GM23338 (cell line): Measurements from ENCODE around the gene ETFB. TPM values are rescaled to one million over a fixed set of nuclear protein-coding genes. Genes with fewer than 3 reads are reported as not detected.

Experiments used
- ATAC-seq: fragments of 200-7000 bp; cut with Tn5 transposase; 3 replicates; pipeline ENCODE4 v1.9.1; 2020
- DNase-seq: peaks from one replicate; pipeline ENCODE4 v3.0.0-alpha.2; 2015; ENCODE audit warnings: low spot score
- H2AFZ ChIP-seq: fragments of 200-600 bp; sonication (generic); 2 replicates; pipeline ENCODE4 v1.8.0; 2016; ENCODE audit warnings: antibody characterized with exemption, mild to moderate bottlenecking, moderate library complexity
- H3F3A ChIP-seq: fragments of 200-600 bp; sonication (generic); replicated peaks from 2 replicates; pipeline ENCODE4 v1.8.0; 2017; ENCODE audit warnings: antibody characterized with exemption, mixed run types, low read depth
- H3K27ac ChIP-seq: fragments of 200-600 bp; sonication (generic); 2 replicates; pipeline ENCODE4 v1.6.1; 2016; ENCODE audit warnings: low read depth
- H3K27me3 ChIP-seq: fragments of 200-600 bp; sonication (generic); 2 replicates; pipeline ENCODE4 v1.8.0; 2016; ENCODE audit warnings: mild to moderate bottlenecking, mixed run types, moderate library complexity; ENCODE audit not compliant: insufficient read depth
- H3K36me3 ChIP-seq: fragments of 200-600 bp; sonication (generic); 2 replicates; pipeline ENCODE4 v1.8.0; 2016; ENCODE audit warnings: mild to moderate bottlenecking; ENCODE audit not compliant: insufficient read depth
- H3K4me1 ChIP-seq: fragments of 200-600 bp; sonication (generic); 2 replicates; pipeline ENCODE4 v1.8.0; 2016; ENCODE audit warnings: mild to moderate bottlenecking, moderate library complexity; ENCODE audit not compliant: insufficient read depth
- H3K4me2 ChIP-seq: fragments of 200-600 bp; sonication (generic); 2 replicates; pipeline ENCODE4 v1.7.1; 2017; ENCODE audit warnings: mixed run types
- H3K4me3 ChIP-seq: fragments of 200-600 bp; sonication (generic); 2 replicates; pipeline ENCODE4 v1.6.1; 2016; ENCODE audit warnings: mixed run types
- H3K79me2 ChIP-seq: fragments of 200-600 bp; sonication (generic); replicated peaks from 2 replicates; pipeline ENCODE4 v1.8.0; 2017; ENCODE audit warnings: mild to moderate bottlenecking; ENCODE audit not compliant: insufficient read depth
- H3K9me2 ChIP-seq: fragments of 200-600 bp; sonication (generic); 2 replicates; pipeline ENCODE4 v1.8.0; 2017; ENCODE audit not compliant: insufficient read depth
- H4K20me1 ChIP-seq: fragments of 200-600 bp; sonication (generic); replicated peaks from 2 replicates; pipeline ENCODE4 v1.8.0; 2017; ENCODE audit warnings: mild to moderate bottlenecking; ENCODE audit not compliant: insufficient read depth
- H3K27ac Mint-ChIP-seq: 2 replicates; pipeline ENCODE4 v1.8.0; 2020; ENCODE audit warnings: inconsistent platforms, mild to moderate bottlenecking, moderate library complexity, mixed read lengths
- H3K27me3 Mint-ChIP-seq: 3 replicates; pipeline ENCODE4 v1.8.0; 2022; ENCODE audit warnings: low read depth, mild to moderate bottlenecking, moderate library complexity, mixed read lengths, inconsistent platforms; ENCODE audit not compliant: insufficient read depth, poor library complexity
- H3K36me3 Mint-ChIP-seq: 3 replicates; pipeline ENCODE4 v1.8.0; 2021; ENCODE audit warnings: low read depth, mild to moderate bottlenecking, inconsistent platforms, moderate library complexity, mixed read lengths
- H3K4me1 Mint-ChIP-seq: 3 replicates; pipeline ENCODE4 v1.8.0; 2020; ENCODE audit warnings: mild to moderate bottlenecking, inconsistent platforms, mixed read lengths
- H3K4me3 Mint-ChIP-seq: 3 replicates; pipeline ENCODE4 v1.8.0; 2021; ENCODE audit warnings: moderate library complexity, mild to moderate bottlenecking, inconsistent platforms, mixed read lengths
- H3K9me3 Mint-ChIP-seq: 3 replicates; pipeline ENCODE4 v1.8.0; 2020; ENCODE audit warnings: moderate library complexity, mild to moderate bottlenecking, inconsistent platforms, mixed read lengths
- CREB1 ChIP-seq: fragments of 250-450 bp; sonication (Bioruptor Pico); IDR thresholded peaks from 2 replicates; pipeline ENCODE4 v1.5.0; 2020; ENCODE audit warnings: low read depth, mild to moderate bottlenecking, moderate library complexity
- CTCF ChIP-seq, 2 experiments: fragments of 200-600 bp in 1 of 2; sonication (generic) in 1 of 2; conservative IDR thresholded peaks; 2 replicates each; pipeline versions ENCODE4 v1.5.1 to v1.6.1; 2016 to 2017; ENCODE audit warnings: antibody characterized with exemption in 2 of 2, low read depth in 2 of 2, mild to moderate bottlenecking in 2 of 2, moderate library complexity in 1 of 2
- ETS1 ChIP-seq: IDR thresholded peaks from 2 replicates; pipeline ENCODE4 v1.6.1; 2016; ENCODE audit warnings: antibody characterized with exemption
- EZH2 ChIP-seq: fragments of 200-600 bp; sonication (generic); IDR thresholded peaks from one replicate; pipeline ENCODE4 v1.8.0; 2017; ENCODE audit warnings: antibody characterized with exemption, mild to moderate bottlenecking, low read depth; ENCODE audit not compliant: unreplicated experiment
- EZH2phosphoT487 ChIP-seq: fragments of 200-600 bp; sonication (generic); IDR thresholded peaks from one replicate; pipeline ENCODE4 v1.8.1; 2018; ENCODE audit warnings: antibody characterized with exemption; ENCODE audit not compliant: unreplicated experiment
- JUNB ChIP-seq: IDR thresholded peaks from one replicate; pipeline ENCODE4 v1.6.1; 2016; ENCODE audit warnings: antibody characterized with exemption; ENCODE audit not compliant: unreplicated experiment
- NANOG ChIP-seq: IDR thresholded peaks from 2 replicates; pipeline ENCODE4 v1.6.1; 2016; ENCODE audit warnings: antibody characterized with exemption, borderline replicate concordance
- POLR2AphosphoS5 ChIP-seq: IDR thresholded peaks from 2 replicates; pipeline ENCODE4 v1.6.1; 2016; ENCODE audit warnings: antibody characterized with exemption, low read depth
- STAT1 ChIP-seq: IDR thresholded peaks from one replicate; pipeline ENCODE4 v1.6.1; 2016; ENCODE audit warnings: antibody characterized with exemption; ENCODE audit not compliant: unreplicated experiment
- ZNF114 ChIP-seq: fragments of 250-450 bp; sonication (Bioruptor Pico); IDR thresholded peaks from 2 replicates; pipeline ENCODE4 v1.5.0; 2020; ENCODE audit warnings: mild to moderate bottlenecking, moderate library complexity
- ZNF331 ChIP-seq: fragments of 250-450 bp; sonication (Bioruptor Pico); IDR thresholded peaks from 2 replicates; pipeline ENCODE4 v1.5.0; 2020; ENCODE audit warnings: low read depth, mild to moderate bottlenecking, moderate library complexity
- ZNF462 ChIP-seq: fragments of 250-450 bp; sonication (Bioruptor Pico); IDR thresholded peaks from 2 replicates; pipeline ENCODE4 v1.5.0; 2020; ENCODE audit warnings: mild to moderate bottlenecking, moderate library complexity
- polyA plus RNA-seq: library from polyadenylated mRNA; unstranded; fragments of >200 nt; fragmentation: Nextera tagmentation; extraction: Ambion mirVana; gene quantifications from 2 replicates; pipeline ENCODE4 v1.2.1, GENCODE V29; 2016
- total RNA-seq: library from RNA; depleted of rRNA; stranded (reverse); fragments of >200 nt; shearing (Covaris generic); gene quantifications from 2 replicates; pipeline ENCODE4 v1.2.3, GENCODE V29; 2014

ETFB gene
- total and polyA plus RNA-seq, 2 experiments from 2014 or later = 37.3 to 63.4 TPM

- Histone ChIP-seq H3K4me1 (peaks cover 10% of the 10 kb centered on the region; the same call in 1 of the 2 replicates), H3K27ac (no peak overlapping the region), H3K4me2 (no peak overlapping the region), H3K27me3 (peaks cover 17% of the 10 kb centered on the region), H3K4me3 (no peak overlapping the region), H3K9me2 (no peaks in the 10 kb centered on the region), H4K20me1 (peaks cover 2% of the 10 kb centered on the region; the same call in 1 of the 2 replicates), H3K36me3 (no peaks in the 10 kb centered on the region), H2AFZ (no peak overlapping the region), H3K79me2 (no peaks in the 10 kb centered on the region), H3F3A (no peaks in the 10 kb centered on the region)
- peaks cover 23% of the 10 kb centered on the region for H3K4me1 Mint-ChIP-seq
- peaks cover 22% of the 10 kb centered on the region for H3K27me3 Mint-ChIP-seq
- TF ChIP-seq CTCF (conservative IDR thresholded peaks at IDR 0.05; ENCODE audit: low read depth in 2 of 2) (no peak), ZNF462 (CRISPR knock-in tag) (no peak), POLR2AphosphoS5 (no peak), CREB1 (no peak), EZH2 (no peak), ZNF114 (CRISPR knock-in tag) (no peak), EZH2phosphoT487 (no peak), NANOG (no peak), STAT1 (no peak), ETS1 (no peak), JUNB (no peak), ZNF331 (CRISPR knock-in tag) (no peak)
- DNase-seq = no peak
- H3K36me3 Mint-ChIP-seq = peaks cover 14% of the 10 kb centered on the region; the same call in 2 of the 3 replicates
- no peaks in the 10 kb centered on the region; the same call in 2 of the 3 replicates for H3K9me3 Mint-ChIP-seq
- no peak overlapping the region for H3K27ac Mint-ChIP-seq
- no peak for ATAC-seq
- H3K4me3 Mint-ChIP-seq = peak overlapping the region; percentile 10; the same call in 1 of the 3 replicates
Measured at GRCh38 chr19:51325161-51325976, 40.8 kb downstream of the ETFB start.
